Keratinocyte (primary cell): Measurements from ENCODE around the gene SERPINB1. TPM values are rescaled to one million over a fixed set of nuclear protein-coding genes. Genes with fewer than 3 reads are reported as not detected.
A peak's percentile ranks its signal among the peaks of the same experiment; 100 is the strongest.

Source experiments
- DNase-seq: peaks from one replicate; pipeline ENCODE4 v3.0.0-alpha.2; 2011; ENCODE audit warnings: low read depth, missing footprints, low spot score
- FAIRE-seq: peaks from 2 replicates; lab custom pipeline; 2011; peaks lifted over from hg19 to GRCh38; lab: Jason Lieb, UNC
- H2AFZ ChIP-seq: 2 replicates; pipeline ENCODE4 v1.6.0; 2012; ENCODE audit warnings: low read length, control low read depth, inconsistent platforms; ENCODE audit not compliant: control insufficient read depth
- H3K27ac ChIP-seq: 2 replicates; pipeline ENCODE4 v1.5.1; 2011; ENCODE audit warnings: low read length; ENCODE audit not compliant: control insufficient read depth, insufficient read depth
- H3K27me3 ChIP-seq: 3 replicates; pipeline ENCODE4 v1.6.0; 2011; ENCODE audit warnings: low read length; ENCODE audit not compliant: control insufficient read depth, insufficient read depth; ENCODE audit errors: extremely low read depth
- H3K36me3 ChIP-seq, 2 experiments: 2 replicates in 1 of 2; 3 replicates in 1 of 2; pipeline ENCODE4 v1.5.1; 2011; ENCODE audit warnings: low read length in 2 of 2, mild to moderate bottlenecking in 1 of 2; ENCODE audit not compliant: control insufficient read depth in 2 of 2, insufficient read depth in 2 of 2; ENCODE audit errors: extremely low read depth in 1 of 2
- H3K4me1 ChIP-seq: 3 replicates; pipeline ENCODE4 v1.5.1; 2011; ENCODE audit warnings: low read length; ENCODE audit not compliant: control insufficient read depth, insufficient read depth; ENCODE audit errors: extremely low read depth
- H3K4me2 ChIP-seq: 3 replicates; pipeline ENCODE4 v1.6.0; 2011; ENCODE audit warnings: low read depth, low read length; ENCODE audit not compliant: control insufficient read depth, insufficient read depth; ENCODE audit errors: extremely low read depth
- H3K4me3 ChIP-seq, 3 experiments: fragments of 200-600 bp in 1 of 3; sonication (generic) in 1 of 3; 2 replicates in 2 of 3; 3 replicates in 1 of 3; pipeline ENCODE4 v1.5.1; 2011 to 2016; ENCODE audit warnings: low read length in 3 of 3, mild to moderate bottlenecking in 3 of 3, control low read depth in 2 of 3, inconsistent platforms in 1 of 3, low read depth in 1 of 3, mixed read lengths in 1 of 3, mixed run types in 1 of 3, moderate library complexity in 1 of 3; ENCODE audit not compliant: control insufficient read depth in 2 of 3, insufficient read depth in 2 of 3; ENCODE audit errors: extremely low read depth in 1 of 3
- H3K79me2 ChIP-seq: 2 replicates; pipeline ENCODE4 v1.6.0; 2012; ENCODE audit warnings: low read length; ENCODE audit not compliant: control insufficient read depth, insufficient read depth
- H3K9ac ChIP-seq: 3 replicates; pipeline ENCODE4 v1.6.0; 2011; ENCODE audit warnings: low read length; ENCODE audit not compliant: control insufficient read depth, insufficient read depth; ENCODE audit errors: extremely low read depth
- H3K9me1 ChIP-seq: 3 replicates; pipeline ENCODE4 v1.6.0; 2011; ENCODE audit warnings: low read length; ENCODE audit not compliant: control insufficient read depth, insufficient read depth; ENCODE audit errors: extremely low read depth
- H3K9me3 ChIP-seq: 2 replicates; pipeline ENCODE4 v1.5.1; 2012; ENCODE audit warnings: low read depth, low read length; ENCODE audit not compliant: control insufficient read depth
- H4K20me1 ChIP-seq: 3 replicates; pipeline ENCODE4 v1.6.0; 2011; ENCODE audit warnings: low read length; ENCODE audit not compliant: control insufficient read depth, insufficient read depth; ENCODE audit errors: extremely low read depth
- EZH2 ChIP-seq: IDR thresholded peaks from one replicate; pipeline ENCODE4 v1.6.1; 2012; ENCODE audit warnings: inconsistent platforms, mild to moderate bottlenecking, low read length, moderate library complexity
- dilution Hi-C: fragments of 300-500 bp; cut with MboI; formaldehyde crosslinking; loops from one replicate; pipeline ENCODE4 v1.7.0; 2020; ENCODE audit warnings: low sequenced_read_pairs; ENCODE audit not compliant: extremely low pct_ligation_motif_present
- polyA plus RNA-seq, 5 experiments: library from polyadenylated mRNA; depleted of rRNA in 3 of 5; stranded (reverse) in 3 of 5; stranded (forward) in 1 of 5; unstranded in 1 of 5; fragments of >200 nt; gene quantifications; 1 replicate in 1 of 5; 2 replicates in 3 of 5; 3 replicates in 1 of 5; pipeline versions ENCODE4 v1.2.1 to v1.2.3, GENCODE V29; 2011 to 2012; ENCODE audit warnings: missing spikeins in 2 of 5, low read depth in 1 of 5, low replicate concordance in 1 of 5
- TF ChIP-seq, protein P1 (sequence below), 3 experiments: IDR thresholded peaks in 1 of 3; conservative IDR thresholded peaks in 1 of 3; optimal IDR thresholded peaks in 1 of 3; 2 replicates in 2 of 3; 3 replicates in 1 of 3; pipeline versions ENCODE3 to v1.5.1; 2011; ENCODE audit warnings: low read length in 3 of 3, mild to moderate bottlenecking in 3 of 3, moderate library complexity in 2 of 3, control low read depth in 1 of 3, inconsistent platforms in 1 of 3; ENCODE audit not compliant: insufficient read depth in 2 of 3; ENCODE audit errors: extremely low read depth in 1 of 3

The SERPINB1 gene
- polyA plus RNA-seq, 1 donor (not counting 4 experiments of a cell fraction or from before 2014, with no cell fraction given), result 71.9 TPM

DNA sequence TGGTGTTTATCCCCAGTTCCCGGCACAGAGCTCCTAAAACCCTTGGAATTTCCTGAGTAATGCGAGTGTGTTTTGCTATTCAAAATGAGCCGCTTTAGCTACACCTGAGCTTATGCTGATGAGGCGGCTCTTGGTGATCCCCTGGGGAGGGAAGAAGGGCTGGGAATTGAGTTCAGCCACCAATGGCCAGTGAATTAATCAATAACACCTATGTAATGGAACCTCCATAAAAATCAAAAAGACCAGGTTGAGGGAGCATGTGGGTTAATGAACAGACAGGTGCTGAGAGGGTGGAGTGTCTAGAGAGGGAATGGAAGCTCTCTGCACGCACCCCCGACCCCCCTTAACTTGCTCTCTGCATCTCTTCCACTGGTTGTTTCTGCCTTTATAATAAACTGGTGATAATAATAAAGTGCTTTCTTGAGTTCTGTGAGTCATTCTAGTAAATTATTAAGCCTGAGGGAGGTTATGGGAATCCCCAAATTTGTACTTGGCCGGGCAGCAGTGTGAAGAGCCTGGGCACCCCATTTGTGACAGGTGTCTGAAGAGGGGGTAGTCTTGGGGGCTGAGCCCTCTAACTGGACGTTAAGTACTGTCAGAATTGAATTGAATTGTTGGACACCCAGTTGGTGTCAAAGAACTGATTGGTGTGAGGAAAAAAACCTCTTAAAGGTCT is 24.6 kb upstream of the SERPINB1 start:
- Histone ChIP-seq H3K27me3 (no peaks in the 10 kb centered on the region), H3K4me2 (peak overlapping the region; percentile 57), H3K36me3 (no peaks in the 10 kb centered on the region), H3K27ac (no peak overlapping the region), H3K9ac (no peak overlapping the region), H2AFZ (peak overlapping the region; percentile 20), H3K9me3 (no peaks in the 10 kb centered on the region), H4K20me1 (no peaks in the 10 kb centered on the region), H3K9me1 (no peaks in the 10 kb centered on the region), H3K4me1 (peaks cover 13% of the 10 kb centered on the region), H3K79me2 (no peaks in the 10 kb centered on the region), H3K4me3 (peak overlapping the region in 1 of 3 experiments; percentile 6)
- dilution Hi-C loops, result no loop called here
- no peak for DNase-seq
- no peak for TF ChIP-seq EZH2
- TF ChIP-seq, protein P1, sequence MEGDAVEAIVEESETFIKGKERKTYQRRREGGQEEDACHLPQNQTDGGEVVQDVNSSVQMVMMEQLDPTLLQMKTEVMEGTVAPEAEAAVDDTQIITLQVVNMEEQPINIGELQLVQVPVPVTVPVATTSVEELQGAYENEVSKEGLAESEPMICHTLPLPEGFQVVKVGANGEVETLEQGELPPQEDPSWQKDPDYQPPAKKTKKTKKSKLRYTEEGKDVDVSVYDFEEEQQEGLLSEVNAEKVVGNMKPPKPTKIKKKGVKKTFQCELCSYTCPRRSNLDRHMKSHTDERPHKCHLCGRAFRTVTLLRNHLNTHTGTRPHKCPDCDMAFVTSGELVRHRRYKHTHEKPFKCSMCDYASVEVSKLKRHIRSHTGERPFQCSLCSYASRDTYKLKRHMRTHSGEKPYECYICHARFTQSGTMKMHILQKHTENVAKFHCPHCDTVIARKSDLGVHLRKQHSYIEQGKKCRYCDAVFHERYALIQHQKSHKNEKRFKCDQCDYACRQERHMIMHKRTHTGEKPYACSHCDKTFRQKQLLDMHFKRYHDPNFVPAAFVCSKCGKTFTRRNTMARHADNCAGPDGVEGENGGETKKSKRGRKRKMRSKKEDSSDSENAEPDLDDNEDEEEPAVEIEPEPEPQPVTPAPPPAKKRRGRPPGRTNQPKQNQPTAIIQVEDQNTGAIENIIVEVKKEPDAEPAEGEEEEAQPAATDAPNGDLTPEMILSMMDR (optimal IDR thresholded peaks at IDR 0.05 in 1 of 3, IDR thresholded peaks at IDR 0.05 in 1 of 3, conservative IDR thresholded peaks at IDR 0.05 in 1 of 3; ENCODE audit: extremely low read depth in 1 of 3, insufficient read depth in 2 of 3, low read length in 3 of 3), result no peak
- no peak for FAIRE-seq

- Histone ChIP-seq H4K20me1 (no peaks in the 10 kb centered on the region), H2AFZ (peak overlapping the region; percentile 20), H3K4me2 (peak overlapping the region; percentile 57), H3K79me2 (no peaks in the 10 kb centered on the region), H3K27ac (no peak overlapping the region), H3K27me3 (no peaks in the 10 kb centered on the region), H3K9me3 (no peaks in the 10 kb centered on the region), H3K4me3 (peak overlapping the region in 1 of 3 experiments; percentile 6), H3K9ac (no peak overlapping the region), H3K4me1 (peaks cover 13% of the 10 kb centered on the region), H3K9me1 (no peaks in the 10 kb centered on the region), H3K36me3 (no peaks in the 10 kb centered on the region)
- FAIRE-seq (no peak), DNase-seq (no peak)
- dilution Hi-C loops, result no loop called here
- TF ChIP-seq, protein P1 (optimal IDR thresholded peaks at IDR 0.05 in 1 of 3, IDR thresholded peaks at IDR 0.05 in 1 of 3, conservative IDR thresholded peaks at IDR 0.05 in 1 of 3; ENCODE audit: extremely low read depth in 1 of 3, insufficient read depth in 2 of 3, low read length in 3 of 3), result no peak
- TF ChIP-seq EZH2, result no peak
These were observed 24.1 kb upstream of the SERPINB1 start for GRCh38 chr6:2865694-2866151.
